HG02981 (cell line): ENCODE data around the gene IL17RA.

Experiments used
- ATAC-seq: cut with Tn5 transposase; IDR thresholded peaks from one replicate; pipeline ENCODE4 v1.9.1; 2021; ENCODE audit warnings: mild to moderate bottlenecking, moderate library complexity; ENCODE audit not compliant: unreplicated experiment

Gene IL17RA

GRCh38 chr22:17079572-17079971 lies 5.2 kb upstream of the IL17RA start:
- no peak for ATAC-seq

DNA sequence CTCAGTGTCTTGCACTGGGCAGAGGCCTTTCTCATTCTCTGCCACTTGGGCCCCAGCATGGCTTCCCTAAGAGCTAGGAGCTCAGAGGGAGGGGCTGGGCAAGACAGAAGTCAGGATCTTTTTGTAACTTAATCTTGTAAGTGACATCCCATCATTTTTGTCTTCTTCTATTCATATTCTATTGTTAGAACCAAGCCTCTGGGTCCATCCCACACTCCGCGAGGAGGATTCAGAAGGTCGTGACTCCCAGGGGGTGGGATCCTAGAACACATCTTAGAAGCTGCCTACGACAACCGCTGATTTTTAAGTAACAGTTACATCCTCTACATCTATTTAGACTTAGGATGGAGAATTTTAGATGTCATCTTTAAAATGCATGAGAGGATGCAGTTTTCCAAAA lies 1.5 kb upstream of the IL17RA start:
- ATAC-seq, result no peak

GRCh38 chr22:17083811-17084441 lies 874 bp upstream of the IL17RA start:
- ATAC-seq, result no peak

DNA sequence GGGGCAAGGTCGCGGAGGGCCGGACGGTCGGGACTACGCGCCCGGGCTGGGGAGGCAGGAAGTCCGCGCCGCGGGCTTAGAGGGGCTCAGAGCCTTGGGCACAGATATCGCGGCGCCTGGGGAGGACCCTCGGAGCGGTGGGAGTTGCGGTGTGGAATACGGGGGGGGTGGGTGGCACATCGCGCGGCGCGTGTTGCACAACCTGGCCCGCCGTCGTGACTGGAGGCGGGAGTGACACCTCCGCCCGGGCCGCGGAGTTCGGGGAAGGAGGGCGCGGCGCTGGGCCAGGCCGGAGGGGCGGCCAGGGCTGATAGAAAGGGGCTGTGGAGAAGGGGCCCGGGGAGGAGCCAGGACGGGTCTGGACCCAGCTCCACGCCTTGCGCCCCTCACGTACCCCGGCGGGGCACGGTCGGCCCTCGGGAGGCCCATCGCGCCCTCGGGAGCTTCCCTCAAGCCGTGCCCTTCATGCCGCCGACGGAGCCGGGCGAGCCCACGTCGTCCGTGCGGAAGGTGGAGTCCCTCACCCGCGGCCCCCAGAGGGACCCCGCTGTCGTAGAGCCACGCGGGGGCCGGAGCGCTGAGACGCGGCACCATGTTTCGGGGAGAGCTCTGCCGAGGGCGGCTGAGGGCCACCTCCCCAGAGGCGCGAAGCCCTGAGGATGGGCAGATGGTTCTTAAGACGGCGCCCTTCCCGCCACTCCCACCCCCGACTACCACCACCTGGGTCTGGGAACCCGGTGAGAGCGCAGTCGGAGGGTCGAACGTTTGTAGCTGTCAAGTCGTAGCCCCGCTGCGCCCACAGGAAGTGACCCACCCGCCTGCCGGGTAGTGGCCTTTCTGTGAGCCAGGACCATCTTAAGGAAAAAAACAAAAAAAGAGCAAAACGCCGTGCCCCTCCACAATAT lies 729 bp downstream of the IL17RA start:
- ATAC-seq, result no peak

GRCh38 chr22:17086296-17086695 lies 1.5 kb downstream of the IL17RA start:
- ATAC-seq, result no peak

- no peak for ATAC-seq
Observed at GRCh38 chr22:17086788-17087497, 2.1 kb downstream of the IL17RA start.

DNA sequence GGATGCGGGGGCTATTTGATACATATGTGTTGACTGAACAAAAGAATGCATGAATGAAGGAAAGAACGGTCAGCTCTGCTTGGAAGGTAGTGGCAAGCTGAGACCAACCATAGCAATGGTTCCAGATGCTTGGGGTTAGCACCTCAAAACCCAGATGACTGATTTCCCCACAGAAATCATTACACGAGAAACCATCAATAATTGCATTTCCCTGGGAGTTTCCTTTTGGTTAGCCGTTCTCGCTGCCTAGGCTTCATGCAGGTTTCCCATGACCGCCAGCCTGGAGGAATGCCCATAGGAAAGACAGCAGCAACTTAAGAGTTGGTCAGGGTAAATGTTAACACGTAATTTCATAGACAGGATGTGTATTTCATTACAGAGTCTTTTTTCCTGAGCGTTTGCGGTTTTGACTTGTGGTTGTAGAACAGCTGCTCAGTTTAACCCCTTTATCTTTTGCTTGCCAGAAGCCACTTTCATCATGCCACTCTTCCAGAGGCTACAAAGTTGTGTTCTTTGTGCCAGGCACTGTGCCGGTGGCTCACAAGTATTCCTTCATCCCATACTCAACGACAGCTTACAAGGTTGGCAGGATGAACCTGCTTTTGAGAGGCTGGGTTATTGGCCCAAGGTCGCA lies 2.8 kb downstream of the IL17RA start:
- ATAC-seq, result no peak

GRCh38 chr22:17090550-17090949 lies 5.8 kb downstream of the IL17RA start:
- no peak for ATAC-seq

DNA sequence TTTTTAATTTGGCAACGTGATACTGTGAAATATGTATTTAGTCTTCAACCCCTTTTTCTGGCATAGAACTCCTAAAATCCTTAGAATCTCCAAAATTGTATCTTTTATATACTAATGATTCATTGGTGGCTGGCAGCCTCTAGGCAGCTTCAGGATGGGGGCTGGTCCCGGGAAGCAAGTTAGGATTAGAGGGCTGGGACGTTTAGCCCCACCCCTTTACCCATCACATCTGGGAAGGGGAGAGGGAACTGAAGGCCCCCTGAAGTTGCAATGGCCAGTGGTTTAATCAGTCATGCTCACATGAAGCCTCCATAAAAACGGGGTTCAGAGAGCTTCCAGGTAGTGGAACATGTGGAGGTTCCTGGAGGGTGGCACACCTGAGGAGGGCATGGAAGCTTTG lies 7.1 kb downstream of the IL17RA start:
- ATAC-seq, result no peak

DNA sequence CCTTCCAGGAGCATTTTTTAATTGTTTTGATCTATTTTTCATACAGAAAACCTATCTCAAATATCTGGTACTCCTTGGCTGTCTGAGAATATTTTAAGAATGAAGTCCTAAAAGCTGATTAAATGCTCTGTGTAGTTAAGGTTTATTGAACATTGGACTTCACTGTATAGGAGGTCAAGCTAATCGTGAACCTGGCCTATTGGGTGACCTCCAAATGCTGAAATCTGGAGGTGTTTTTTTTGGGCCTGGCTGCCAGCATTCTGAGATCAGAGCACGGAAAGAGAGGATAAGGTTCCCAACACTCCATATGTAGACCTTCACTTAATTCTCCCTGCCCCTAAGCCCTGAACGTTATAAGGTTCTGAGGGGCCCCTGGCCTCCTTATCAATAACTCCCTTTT lies 8.3 kb downstream of the IL17RA start:
- ATAC-seq, result no peak

- ATAC-seq, result no peak
Observed at GRCh38 chr22:17095538-17095937, 10.7 kb downstream of the IL17RA start.

- no peak for ATAC-seq
Observed at GRCh38 chr22:17096071-17096470, 11.3 kb downstream of the IL17RA start.

DNA sequence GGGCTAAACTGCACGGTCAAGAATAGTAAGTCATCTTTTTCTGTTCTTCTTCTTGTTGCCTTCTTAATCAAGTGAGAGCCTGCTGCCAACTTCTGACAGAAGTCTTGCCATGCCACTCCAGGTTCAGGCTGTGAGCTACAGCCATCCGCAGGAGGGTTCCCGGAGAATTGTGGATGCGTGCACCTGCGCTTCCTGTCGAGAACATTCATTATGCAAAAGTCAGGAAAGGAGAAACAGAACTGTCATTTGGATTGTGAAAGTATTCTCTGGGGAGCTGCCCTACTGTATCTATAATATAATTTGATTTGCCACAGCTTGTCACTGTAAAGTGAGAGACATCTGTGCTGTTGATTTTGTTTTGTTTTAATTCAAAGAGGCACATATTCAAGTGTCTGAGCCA lies 12.3 kb downstream of the IL17RA start:
- ATAC-seq, result no peak

DNA sequence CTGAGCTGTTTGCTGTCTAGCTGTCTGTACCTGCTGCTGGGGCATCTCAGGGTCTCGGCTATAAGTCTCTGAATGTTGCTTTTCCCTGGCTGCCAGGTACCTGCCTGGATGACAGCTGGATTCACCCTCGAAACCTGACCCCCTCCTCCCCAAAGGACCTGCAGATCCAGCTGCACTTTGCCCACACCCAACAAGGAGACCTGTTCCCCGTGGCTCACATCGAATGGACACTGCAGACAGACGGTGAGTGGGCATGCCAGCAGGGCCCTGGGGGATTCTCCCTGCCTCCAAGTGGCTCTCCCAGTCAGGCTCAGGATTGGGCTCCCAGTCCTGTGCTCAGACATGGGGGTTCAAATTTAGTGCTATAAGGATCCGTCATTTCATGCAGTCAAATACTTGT lies 12.9 kb downstream of the IL17RA start:
- ATAC-seq, result no peak

GRCh38 chr22:17098379-17098819 lies 13.6 kb downstream of the IL17RA start:
- ATAC-seq, result no peak

GRCh38 chr22:17100621-17101020 lies 15.8 kb downstream of the IL17RA start:
- ATAC-seq, result no peak

GRCh38 chr22:17101475-17102296 lies 16.9 kb downstream of the IL17RA start:
- no peak for ATAC-seq

DNA sequence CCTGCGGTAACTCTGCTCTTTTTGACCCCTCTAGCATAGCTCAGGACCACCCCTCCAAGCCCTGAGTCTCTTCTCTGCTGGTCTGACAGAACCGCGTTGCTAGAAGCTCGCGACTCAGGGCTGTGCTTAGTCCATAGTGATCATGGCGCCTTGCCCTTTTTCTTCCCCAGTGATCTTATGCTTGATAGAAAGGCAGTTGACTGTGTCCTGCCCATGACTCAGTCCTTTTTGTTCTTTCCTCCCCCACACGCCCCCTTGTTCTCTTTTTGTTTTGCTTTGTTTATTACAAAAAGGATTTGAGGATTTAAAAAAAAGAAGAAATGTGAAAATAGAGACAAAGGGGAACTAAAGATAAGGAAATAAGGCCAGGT lies 17.5 kb downstream of the IL17RA start:
- no peak for ATAC-seq

- ATAC-seq, result no peak
Observed at GRCh38 chr22:17103351-17103750, 18.6 kb downstream of the IL17RA start.

DNA sequence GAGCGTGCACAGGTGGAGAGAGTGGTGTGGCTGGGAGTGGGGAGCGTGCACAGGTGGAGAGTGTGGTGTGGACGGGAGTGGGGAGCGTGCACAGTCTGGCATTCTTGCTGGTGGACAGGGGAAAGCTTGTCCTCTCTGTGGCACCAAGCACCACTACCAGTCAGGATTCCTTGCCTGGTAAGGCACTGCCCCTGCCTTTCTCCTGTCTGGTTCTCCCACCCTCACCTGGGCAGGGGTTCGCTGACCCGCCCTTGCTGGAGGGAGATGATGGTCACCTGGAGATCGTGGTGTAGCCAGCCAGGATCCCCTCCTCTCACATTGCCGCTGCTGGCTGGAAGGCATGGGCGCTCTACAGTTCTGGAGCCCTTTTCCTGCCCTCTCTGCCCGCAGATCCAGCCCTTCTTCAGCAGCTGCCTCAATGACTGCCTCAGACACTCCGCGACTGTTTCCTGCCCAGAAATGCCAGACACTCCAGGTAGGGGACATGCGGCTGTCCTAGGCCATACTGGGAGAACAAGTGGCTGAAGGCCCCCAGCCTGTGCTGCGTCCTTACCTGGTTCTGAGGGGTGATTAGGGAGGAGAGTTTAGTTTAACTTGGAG lies 19.6 kb downstream of the IL17RA start:
- ATAC-seq, result no peak
